OCI-M1 (cell line): ENCODE results near the gene LARGE2.

Experiments
- DNase-seq: peaks from one replicate; lab custom pipeline; 2025; lab: John Stamatoyannopoulos, UW

The LARGE2 gene

GRCh38 chr11:45922425-45923082 lies at the start of gene LARGE2:
Gene LARGE2 (plus strand): TSS chr11:45922656. CDS start chr11:45922883, 227 bp downstream.
- DNase-seq: no peak

GRCh38 chr11:45876401-45876800 lies 46.1 kb upstream of the LARGE2 start:
- DNase-seq: no peak

GRCh38 chr11:45877221-45877620 lies 45.2 kb upstream of the LARGE2 start:
- DNase-seq: no peak

GRCh38 chr11:45877845-45878244 lies 44.6 kb upstream of the LARGE2 start:
- no peak for DNase-seq

- peak; percentile 20 for DNase-seq
Measured at GRCh38 chr11:45879803-45880686, 42.4 kb upstream of the LARGE2 start.

- DNase-seq: no peak
Measured at GRCh38 chr11:45880772-45881570, 41.5 kb upstream of the LARGE2 start.

- DNase-seq: no peak
Measured at GRCh38 chr11:45881708-45882368, 40.6 kb upstream of the LARGE2 start.

- DNase-seq: no peak
Measured at GRCh38 chr11:45884596-45885185, 37.8 kb upstream of the LARGE2 start.

- DNase-seq: peak; percentile 54
Measured at GRCh38 chr11:45885274-45885920, 37.1 kb upstream of the LARGE2 start, which contains the start of gene MAPK8IP1. Gene MAPK8IP1 (plus strand): TSS chr11:45885651. CDS start chr11:45885821, 170 bp downstream.

- DNase-seq: no peak
Measured at GRCh38 chr11:45885921-45886721, 36.3 kb upstream of the LARGE2 start.

GRCh38 chr11:45886816-45887520 lies 35.5 kb upstream of the LARGE2 start:
- no peak for DNase-seq

GRCh38 chr11:45887587-45887986 lies 34.9 kb upstream of the LARGE2 start:
- DNase-seq: no peak

- DNase-seq: no peak
Measured at GRCh38 chr11:45889555-45889954, 32.9 kb upstream of the LARGE2 start.

GRCh38 chr11:45889966-45890365 lies 32.5 kb upstream of the LARGE2 start:
- DNase-seq: no peak

GRCh38 chr11:45890886-45891550 lies 31.4 kb upstream of the LARGE2 start:
- no peak for DNase-seq

- no peak for DNase-seq
Measured at GRCh38 chr11:45892856-45893255, 29.6 kb upstream of the LARGE2 start.

GRCh38 chr11:45894555-45895247 lies 27.8 kb upstream of the LARGE2 start:
- no peak for DNase-seq
